ENCODE measurements around the gene ADAR. TPM values are rescaled to one million over a fixed set of nuclear protein-coding genes. Genes with fewer than 3 reads are reported as not detected.

ADAR gene
- total RNA-seq, 1 donor from 2014 or later: 65.3 TPM

- Histone ChIP-seq H3K4me1 (no peaks in the 10 kb centered on the region), H3K27me3 (no peaks in the 10 kb centered on the region), H3K27ac (no peak overlapping the region), H3K36me3 (peaks cover 8 to 9% of the 10 kb centered on the region in 2 donors), H3K9me3 (no peaks in the 10 kb centered on the region), H3K4me3 (no peak overlapping the region)
- DNase-seq (ENCODE audit: low spot score in 2 of 2): no peak
- TF ChIP-seq CTCF (IDR thresholded peaks at IDR 0.05): no peak
- intact Hi-C loops (cut with DNase I): no loop called here
Measured at GRCh38 chr1:154574716-154575115, 33.3 kb downstream of the ADAR start.

GRCh38 chr1:154573168-154573510 is 34.8 kb downstream of the ADAR start:
- H3K27me3 ChIP-seq: peaks cover 4% of the 10 kb centered on the region
- no peak overlapping the region for H3K4me3 ChIP-seq
- DNase-seq (ENCODE audit: low spot score in 2 of 2): no peak
- no peaks in the 10 kb centered on the region for H3K4me1 ChIP-seq
- no peaks in the 10 kb centered on the region for H3K36me3 ChIP-seq
- intact Hi-C loops (cut with DNase I): no loop called here
- H3K27ac ChIP-seq: no peak overlapping the region
- H3K9me3 ChIP-seq: no peaks in the 10 kb centered on the region
- TF ChIP-seq CTCF (IDR thresholded peaks at IDR 0.05): no peak

GRCh38 chr1:154572468-154573167 is 35.4 kb downstream of the ADAR start:
- H3K9me3 ChIP-seq: no peaks in the 10 kb centered on the region
- no peaks in the 10 kb centered on the region for H3K36me3 ChIP-seq
- H3K4me1 ChIP-seq: peaks cover 0 to 5% of the 10 kb centered on the region in 2 donors
- TF ChIP-seq CTCF (IDR thresholded peaks at IDR 0.05): no peak
- intact Hi-C loops (cut with DNase I): no loop called here
- no peak for DNase-seq (ENCODE audit: low spot score in 2 of 2)
- no peak overlapping the region for H3K27ac ChIP-seq
- no peak overlapping the region for H3K4me3 ChIP-seq
- H3K27me3 ChIP-seq: peaks cover 4% of the 10 kb centered on the region

- H3K36me3 ChIP-seq: no peaks in the 10 kb centered on the region
- peaks cover 4% of the 10 kb centered on the region for H3K27me3 ChIP-seq
- peaks cover 0 to 5% of the 10 kb centered on the region in 2 donors for H3K4me1 ChIP-seq
- TF ChIP-seq CTCF (IDR thresholded peaks at IDR 0.05): no peak
- DNase-seq (ENCODE audit: low spot score in 2 of 2): no peak
- no peaks in the 10 kb centered on the region for H3K9me3 ChIP-seq
- H3K4me3 ChIP-seq: no peak overlapping the region
- no peak overlapping the region for H3K27ac ChIP-seq
- intact Hi-C loops (cut with DNase I): no loop called here
Measured at GRCh38 chr1:154571964-154572288, 36.1 kb downstream of the ADAR start.

- TF ChIP-seq CTCF (IDR thresholded peaks at IDR 0.05): no peak
- DNase-seq (ENCODE audit: low spot score in 2 of 2): no peak
- H3K36me3 ChIP-seq: no peaks in the 10 kb centered on the region
- no peak overlapping the region for H3K27ac ChIP-seq
- H3K27me3 ChIP-seq: peaks cover 4% of the 10 kb centered on the region
- H3K4me1 ChIP-seq: peaks cover 0 to 5% of the 10 kb centered on the region in 2 donors
- no peaks in the 10 kb centered on the region for H3K9me3 ChIP-seq
- intact Hi-C loops (cut with DNase I): no loop called here
- H3K4me3 ChIP-seq: no peak overlapping the region
Measured at GRCh38 chr1:154571244-154571963, 36.6 kb downstream of the ADAR start.
